ENCODE data around the gene NOM1. TPM values are rescaled to one million over a fixed set of nuclear protein-coding genes. Genes with fewer than 3 reads are reported as not detected.

Gene NOM1
- total RNA-seq, 2 experiments from 2014 or later: 31.9 to 35.0 TPM

GRCh38 chr7:156999958-157000726 lies 50.6 kb downstream of the NOM1 start:
- CTCF ChIA-PET: no interaction called here
- H3K27me3 Mint-ChIP-seq: peaks cover 81% of the 10 kb centered on the region
- peaks cover 20% of the 10 kb centered on the region for H3K4me1 Mint-ChIP-seq
- peaks cover 3% of the 10 kb centered on the region for H3K36me3 Mint-ChIP-seq
- DNase-seq (no peak), ATAC-seq (no peak)
- H3K4me3 Mint-ChIP-seq: peak overlapping the region; percentile 38
- H3K27ac Mint-ChIP-seq: no peak overlapping the region
- H3K9me3 Mint-ChIP-seq (ENCODE audit: low read depth): no peaks in the 10 kb centered on the region

- DNase-seq (no peak), ATAC-seq (no peak)
- Mint-ChIP-seq H3K4me1 (peaks cover 20% of the 10 kb centered on the region), H3K36me3 (peaks cover 3% of the 10 kb centered on the region), H3K27me3 (peaks cover 82% of the 10 kb centered on the region), H3K4me3 (peak overlapping the region; percentile 29), H3K27ac (peak overlapping the region; percentile 65), H3K9me3 (ENCODE audit: low read depth) (no peaks in the 10 kb centered on the region)
- CTCF ChIA-PET: no interaction called here
Measured at GRCh38 chr7:157000741-157001653, 51.5 kb downstream of the NOM1 start.

GRCh38 chr7:157001920-157002818 lies 52.7 kb downstream of the NOM1 start:
- Mint-ChIP-seq H3K4me1 (peaks cover 20% of the 10 kb centered on the region), H3K27ac (no peak overlapping the region), H3K4me3 (no peak overlapping the region)

GRCh38 chr7:157002819-157003421 lies 53.4 kb downstream of the NOM1 start:
- Mint-ChIP-seq H3K9me3 (ENCODE audit: low read depth) (no peaks in the 10 kb centered on the region), H3K36me3 (peaks cover 3% of the 10 kb centered on the region), H3K27me3 (peaks cover 82% of the 10 kb centered on the region), H3K4me1 (peaks cover 20% of the 10 kb centered on the region), H3K4me3 (no peak overlapping the region), H3K27ac (no peak overlapping the region)
- CTCF ChIA-PET: no interaction called here
- ATAC-seq (no peak), DNase-seq (no peak)

More at GRCh38 chr7:157001920-157002818, 52.7 kb downstream of the NOM1 start:
- CTCF ChIA-PET: no interaction called here
- peaks cover 82% of the 10 kb centered on the region for H3K27me3 Mint-ChIP-seq
- ATAC-seq: no peak
- no peaks in the 10 kb centered on the region for H3K9me3 Mint-ChIP-seq (ENCODE audit: low read depth)
- peak; percentile 16 for DNase-seq
- peaks cover 3% of the 10 kb centered on the region for H3K36me3 Mint-ChIP-seq

GRCh38 chr7:157003445-157003755 lies 53.9 kb downstream of the NOM1 start:
- Mint-ChIP-seq H3K27me3 (peaks cover 82% of the 10 kb centered on the region), H3K4me3 (no peak overlapping the region), H3K9me3 (ENCODE audit: low read depth) (no peaks in the 10 kb centered on the region), H3K36me3 (peaks cover 3% of the 10 kb centered on the region), H3K4me1 (peaks cover 20% of the 10 kb centered on the region), H3K27ac (no peak overlapping the region)
- CTCF ChIA-PET: no interaction called here
- no peak for ATAC-seq
- DNase-seq: no peak

GRCh38 chr7:157003756-157004520 lies 54.4 kb downstream of the NOM1 start:
- CTCF ChIA-PET: no interaction called here
- Mint-ChIP-seq H3K27me3 (peaks cover 82% of the 10 kb centered on the region), H3K27ac (no peak overlapping the region), H3K9me3 (ENCODE audit: low read depth) (no peaks in the 10 kb centered on the region), H3K36me3 (peaks cover 3% of the 10 kb centered on the region), H3K4me1 (peaks cover 20% of the 10 kb centered on the region), H3K4me3 (no peak overlapping the region)
- DNase-seq (no peak), ATAC-seq (no peak)

GRCh38 chr7:157004521-157005455 lies 55.3 kb downstream of the NOM1 start:
- ATAC-seq (no peak), DNase-seq (no peak)
- peak overlapping the region; percentile 52 for H3K27ac Mint-ChIP-seq
- peaks cover 20% of the 10 kb centered on the region for H3K4me1 Mint-ChIP-seq
- no peaks in the 10 kb centered on the region for H3K9me3 Mint-ChIP-seq (ENCODE audit: low read depth)
- H3K36me3 Mint-ChIP-seq: peaks cover 3% of the 10 kb centered on the region
- peaks cover 85% of the 10 kb centered on the region for H3K27me3 Mint-ChIP-seq
- CTCF ChIA-PET: no interaction called here
- H3K4me3 Mint-ChIP-seq: no peak overlapping the region

- Mint-ChIP-seq H3K4me3 (no peak overlapping the region), H3K27ac (no peak overlapping the region), H3K4me1 (peaks cover 17% of the 10 kb centered on the region), H3K36me3 (peaks cover 3% of the 10 kb centered on the region), H3K27me3 (peaks cover 81% of the 10 kb centered on the region), H3K9me3 (ENCODE audit: low read depth) (no peaks in the 10 kb centered on the region)
- CTCF ChIA-PET: no interaction called here
- DNase-seq: no peak
- ATAC-seq: no peak
Measured at GRCh38 chr7:157005456-157006204, 56.1 kb downstream of the NOM1 start.

- peaks cover 79% of the 10 kb centered on the region for H3K27me3 Mint-ChIP-seq
- no peak for DNase-seq
- H3K4me1 Mint-ChIP-seq: peaks cover 16% of the 10 kb centered on the region
- H3K36me3 Mint-ChIP-seq: no peaks in the 10 kb centered on the region
- H3K9me3 Mint-ChIP-seq (ENCODE audit: low read depth): no peaks in the 10 kb centered on the region
- ATAC-seq: no peak
- H3K27ac Mint-ChIP-seq: no peak overlapping the region
- H3K4me3 Mint-ChIP-seq: no peak overlapping the region
- CTCF ChIA-PET: no interaction called here
Measured at GRCh38 chr7:157006205-157006747, 56.8 kb downstream of the NOM1 start.

GRCh38 chr7:157006829-157007469 lies 57.4 kb downstream of the NOM1 start:
- H3K27me3 Mint-ChIP-seq: peaks cover 79% of the 10 kb centered on the region
- ATAC-seq (no peak), DNase-seq (no peak)
- H3K4me3 Mint-ChIP-seq: no peak overlapping the region
- peaks cover 19% of the 10 kb centered on the region for H3K4me1 Mint-ChIP-seq
- CTCF ChIA-PET: no interaction called here
- H3K27ac Mint-ChIP-seq: no peak overlapping the region
- H3K9me3 Mint-ChIP-seq (ENCODE audit: low read depth): no peaks in the 10 kb centered on the region
- no peaks in the 10 kb centered on the region for H3K36me3 Mint-ChIP-seq
